ENCODE results near the gene ATP2B2.
"Not testable (repeated sequence)": the region's sequence is repeated elsewhere in the genome, so short reads cannot be mapped to it uniquely, and the experiment has no call there.

The ATP2B2 gene

GRCh38 chr3:10300087-10300486 is 205.3 kb downstream of the ATP2B2 start:
- WGBS (ENCODE audit: extremely low coverage, insufficient coverage, insufficient read length) = no CpG with 5 or more reads among the region's 9 CpGs

GRCh38 chr3:10299679-10300078 is 205.7 kb downstream of the ATP2B2 start:
- H3K79me2 ChIP-seq (ENCODE audit: control insufficient read depth, insufficient read depth, low read length, poor library complexity) = no peaks in the 10 kb centered on the region
- no peak overlapping the region for H3K4me3 ChIP-seq (ENCODE audit: low read depth, low read length)
- H3K18ac ChIP-seq (ENCODE audit: low read length) = no peak overlapping the region
- no peak overlapping the region for H2AK5ac ChIP-seq (ENCODE audit: low read length)
- no CpG with 5 or more reads among the region's 6 CpGs for WGBS (ENCODE audit: extremely low coverage, insufficient coverage, insufficient read length)
- H4K8ac ChIP-seq (ENCODE audit: low read depth, low read length) = no peak overlapping the region
- H3K23ac ChIP-seq (ENCODE audit: low read length) = no peak overlapping the region
- no peak overlapping the region for H2AFZ ChIP-seq (ENCODE audit: insufficient read depth, low read length, poor library complexity)
- no peak for DNase-seq
- no peaks in the 10 kb centered on the region for H3K79me1 ChIP-seq (ENCODE audit: low read length)
- no peak overlapping the region for H3K27ac ChIP-seq (ENCODE audit: low read depth, low read length)
- no peak overlapping the region for H4K91ac ChIP-seq (ENCODE audit: low read depth, low read length)
- H3K9me3 ChIP-seq (ENCODE audit: insufficient read depth, low read depth, low read length) = peaks cover 5% of the 10 kb centered on the region
- H3K4me1 ChIP-seq (ENCODE audit: control insufficient read depth in 1 of 2, insufficient read depth in 2 of 2, low read length in 2 of 2) = no peaks in the 10 kb centered on the region
- peaks cover 48 to 50% of the 10 kb centered on the region in 2 experiments for H3K36me3 ChIP-seq (ENCODE audit: control insufficient read depth in 1 of 2, insufficient read depth in 2 of 2, low read length in 2 of 2)
- H2BK5ac ChIP-seq (ENCODE audit: low read depth, low read length, poor library complexity) = no peak overlapping the region
- no peak overlapping the region for H2BK12ac ChIP-seq (ENCODE audit: low read length)
- no peak overlapping the region for H3K4me2 ChIP-seq (ENCODE audit: low read length)
- H3K14ac ChIP-seq (ENCODE audit: low read length) = no peak overlapping the region
- peak overlapping the region; percentile 7 for H3K9ac ChIP-seq (ENCODE audit: low read length)
- H2BK120ac ChIP-seq (ENCODE audit: insufficient read depth, low read length, poor library complexity) = no peak overlapping the region
- no peak overlapping the region for H3K4ac ChIP-seq (ENCODE audit: low read depth, low read length)
- no peaks in the 10 kb centered on the region for H3K27me3 ChIP-seq (ENCODE audit: insufficient read depth, low read length)
- H4K12ac ChIP-seq (ENCODE audit: low read depth, low read length) = no peak overlapping the region

More at GRCh38 chr3:10300087-10300486, 205.3 kb downstream of the ATP2B2 start:
- Histone ChIP-seq H3K14ac (ENCODE audit: low read length) (no peak overlapping the region), H3K18ac (ENCODE audit: low read length) (no peak overlapping the region), H4K91ac (ENCODE audit: low read depth, low read length) (no peak overlapping the region), H3K36me3 (ENCODE audit: control insufficient read depth in 1 of 2, insufficient read depth in 2 of 2, low read length in 2 of 2) (peaks cover 52 to 54% of the 10 kb centered on the region in 2 experiments), H3K4me1 (ENCODE audit: control insufficient read depth in 1 of 2, insufficient read depth in 2 of 2, low read length in 2 of 2) (no peaks in the 10 kb centered on the region), H2BK5ac (ENCODE audit: low read depth, low read length, poor library complexity) (no peak overlapping the region), H4K12ac (ENCODE audit: low read depth, low read length) (no peak overlapping the region), H3K9ac (ENCODE audit: low read length) (no peak overlapping the region), H3K9me3 (ENCODE audit: insufficient read depth, low read depth, low read length) (peaks cover 5% of the 10 kb centered on the region), H3K23ac (ENCODE audit: low read length) (no peak overlapping the region), H3K27ac (ENCODE audit: low read depth, low read length) (no peak overlapping the region), H3K27me3 (ENCODE audit: insufficient read depth, low read length) (no peaks in the 10 kb centered on the region), H3K4me3 (ENCODE audit: low read depth, low read length) (no peak overlapping the region), H2BK120ac (ENCODE audit: insufficient read depth, low read length, poor library complexity) (no peak overlapping the region), H3K79me1 (ENCODE audit: low read length) (no peaks in the 10 kb centered on the region), H2AK5ac (ENCODE audit: low read length) (no peak overlapping the region), H4K8ac (ENCODE audit: low read depth, low read length) (no peak overlapping the region), H2BK12ac (ENCODE audit: low read length) (no peak overlapping the region), H3K79me2 (ENCODE audit: control insufficient read depth, insufficient read depth, low read length, poor library complexity) (no peaks in the 10 kb centered on the region), H2AFZ (ENCODE audit: insufficient read depth, low read length, poor library complexity) (no peak overlapping the region), H3K4ac (ENCODE audit: low read depth, low read length) (no peak overlapping the region), H3K4me2 (ENCODE audit: low read length) (no peak overlapping the region)
- DNase-seq = no peak

GRCh38 chr3:10299175-10299574 is 206.2 kb downstream of the ATP2B2 start:
- no peak overlapping the region for H3K23ac ChIP-seq (ENCODE audit: low read length)
- no peaks in the 10 kb centered on the region for H3K79me2 ChIP-seq (ENCODE audit: control insufficient read depth, insufficient read depth, low read length, poor library complexity)
- no peak overlapping the region for H4K8ac ChIP-seq (ENCODE audit: low read depth, low read length)
- no peak overlapping the region for H2AFZ ChIP-seq (ENCODE audit: insufficient read depth, low read length, poor library complexity)
- no CpG with 5 or more reads among the region's 2 CpGs for WGBS (ENCODE audit: extremely low coverage, insufficient coverage, insufficient read length)
- peaks cover 43 to 47% of the 10 kb centered on the region in 2 experiments for H3K36me3 ChIP-seq (ENCODE audit: control insufficient read depth in 1 of 2, insufficient read depth in 2 of 2, low read length in 2 of 2)
- peaks cover 5% of the 10 kb centered on the region for H3K9me3 ChIP-seq (ENCODE audit: insufficient read depth, low read depth, low read length)
- H3K9ac ChIP-seq (ENCODE audit: low read length) = no peak overlapping the region
- no peak overlapping the region for H3K4me2 ChIP-seq (ENCODE audit: low read length)
- no peak overlapping the region for H2BK120ac ChIP-seq (ENCODE audit: insufficient read depth, low read length, poor library complexity)
- H3K4ac ChIP-seq (ENCODE audit: low read depth, low read length) = no peak overlapping the region
- no peak overlapping the region for H3K4me3 ChIP-seq (ENCODE audit: low read depth, low read length)
- H3K79me1 ChIP-seq (ENCODE audit: low read length) = no peaks in the 10 kb centered on the region
- no peak overlapping the region for H4K12ac ChIP-seq (ENCODE audit: low read depth, low read length)
- H3K27me3 ChIP-seq (ENCODE audit: insufficient read depth, low read length) = no peaks in the 10 kb centered on the region
- no peak overlapping the region for H4K91ac ChIP-seq (ENCODE audit: low read depth, low read length)
- no peaks in the 10 kb centered on the region for H3K4me1 ChIP-seq (ENCODE audit: control insufficient read depth in 1 of 2, insufficient read depth in 2 of 2, low read length in 2 of 2)
- no peak overlapping the region for H3K18ac ChIP-seq (ENCODE audit: low read length)
- no peak overlapping the region for H3K14ac ChIP-seq (ENCODE audit: low read length)
- no peak overlapping the region for H2AK5ac ChIP-seq (ENCODE audit: low read length)
- H2BK5ac ChIP-seq (ENCODE audit: low read depth, low read length, poor library complexity) = no peak overlapping the region
- H3K27ac ChIP-seq (ENCODE audit: low read depth, low read length) = no peak overlapping the region
- H2BK12ac ChIP-seq (ENCODE audit: low read length) = no peak overlapping the region
- DNase-seq = no peak

GRCh38 chr3:10298064-10298463 is 207.3 kb downstream of the ATP2B2 start:
- not testable (repeated sequence) for H3K18ac ChIP-seq (ENCODE audit: low read length); H2BK120ac ChIP-seq (ENCODE audit: insufficient read depth, low read length, poor library complexity); H3K9me3 ChIP-seq (ENCODE audit: insufficient read depth, low read depth, low read length); H2BK5ac ChIP-seq (ENCODE audit: low read depth, low read length, poor library complexity); H3K14ac ChIP-seq (ENCODE audit: low read length); H3K4me1 ChIP-seq (ENCODE audit: control insufficient read depth in 1 of 2, insufficient read depth in 2 of 2, low read length in 2 of 2); H3K4ac ChIP-seq (ENCODE audit: low read depth, low read length); H3K4me2 ChIP-seq (ENCODE audit: low read length); H3K23ac ChIP-seq (ENCODE audit: low read length); DNase-seq; H3K4me3 ChIP-seq (ENCODE audit: low read depth, low read length); H3K27ac ChIP-seq (ENCODE audit: low read depth, low read length); H2AK5ac ChIP-seq (ENCODE audit: low read length); H4K8ac ChIP-seq (ENCODE audit: low read depth, low read length); H4K12ac ChIP-seq (ENCODE audit: low read depth, low read length); H3K27me3 ChIP-seq (ENCODE audit: insufficient read depth, low read length); H2BK12ac ChIP-seq (ENCODE audit: low read length); H3K9ac ChIP-seq (ENCODE audit: low read length); H2AFZ ChIP-seq (ENCODE audit: insufficient read depth, low read length, poor library complexity); H4K91ac ChIP-seq (ENCODE audit: low read depth, low read length); H3K79me1 ChIP-seq (ENCODE audit: low read length); H3K79me2 ChIP-seq (ENCODE audit: control insufficient read depth, insufficient read depth, low read length, poor library complexity)
- no CpG with 5 or more reads among the region's 1 CpG for WGBS (ENCODE audit: extremely low coverage, insufficient coverage, insufficient read length)
- H3K36me3 ChIP-seq (ENCODE audit: control insufficient read depth in 1 of 2, insufficient read depth in 2 of 2, low read length in 2 of 2) = peaks cover 35 to 36% of the 10 kb centered on the region in 2 experiments
